Measurements from ENCODE around the gene INPP5A. TPM values are rescaled to one million over a fixed set of nuclear protein-coding genes. Genes with fewer than 3 reads are reported as not detected.

Gene INPP5A
- polyA plus RNA-seq, 1 donor = 51.2 TPM

GRCh38 chr10:132721725-132722124 is 184.1 kb downstream of the INPP5A start:
- DNase-seq (ENCODE audit: low read depth) = no peak

- no peak for DNase-seq (ENCODE audit: low read depth)
Measured at GRCh38 chr10:132722394-132723329, 185.1 kb downstream of the INPP5A start.

GRCh38 chr10:132723330-132723970 is 185.9 kb downstream of the INPP5A start:
- no peak for DNase-seq (ENCODE audit: low read depth)

- no peak for DNase-seq (ENCODE audit: low read depth)
Measured at GRCh38 chr10:132724446-132724845, 186.9 kb downstream of the INPP5A start.

GRCh38 chr10:132725202-132725601 is 187.6 kb downstream of the INPP5A start:
- DNase-seq (ENCODE audit: low read depth) = no peak

- no peak for DNase-seq (ENCODE audit: low read depth)
Measured at GRCh38 chr10:132726194-132726593, 188.6 kb downstream of the INPP5A start.

GRCh38 chr10:132726951-132727350 is 189.4 kb downstream of the INPP5A start:
- DNase-seq (ENCODE audit: low read depth) = no peak

GRCh38 chr10:132727411-132727810 is 189.8 kb downstream of the INPP5A start:
- no peak for DNase-seq (ENCODE audit: low read depth)

GRCh38 chr10:132728321-132728720 is 190.7 kb downstream of the INPP5A start:
- DNase-seq (ENCODE audit: low read depth) = no peak

- no peak for DNase-seq (ENCODE audit: low read depth)
Measured at GRCh38 chr10:132728741-132729140, 191.2 kb downstream of the INPP5A start.

GRCh38 chr10:132729810-132730572 is 192.4 kb downstream of the INPP5A start:
- no peak for DNase-seq (ENCODE audit: low read depth)

GRCh38 chr10:132730573-132730953 is 193.0 kb downstream of the INPP5A start:
- no peak for DNase-seq (ENCODE audit: low read depth)

GRCh38 chr10:132732518-132732917 is 194.9 kb downstream of the INPP5A start:
- no peak for DNase-seq (ENCODE audit: low read depth)

GRCh38 chr10:132733926-132734325 is 196.3 kb downstream of the INPP5A start:
- no peak for DNase-seq (ENCODE audit: low read depth)

GRCh38 chr10:132735341-132735775 is 197.8 kb downstream of the INPP5A start:
- no peak for DNase-seq (ENCODE audit: low read depth)

- DNase-seq (ENCODE audit: low read depth) = no peak
Measured at GRCh38 chr10:132735923-132736391, 198.4 kb downstream of the INPP5A start.

GRCh38 chr10:132737390-132738048 is 199.9 kb downstream of the INPP5A start:
- DNase-seq (ENCODE audit: low read depth) = no peak

- DNase-seq (ENCODE audit: low read depth) = no peak
Measured at GRCh38 chr10:132738454-132739224, 201.1 kb downstream of the INPP5A start.

- no peak for DNase-seq (ENCODE audit: low read depth)
Measured at GRCh38 chr10:132739225-132739613, 201.6 kb downstream of the INPP5A start.

GRCh38 chr10:132740588-132740987 is 203.0 kb downstream of the INPP5A start:
- no peak for DNase-seq (ENCODE audit: low read depth)
